GM18508 (cell line): Measurements from ENCODE around the gene C2orf92.
"Not testable (repeated sequence)": the region's sequence is repeated elsewhere in the genome, so short reads cannot be mapped to it uniquely, and the experiment has no call there.

ENCODE experiments used
- ATAC-seq: cut with Tn5 transposase; IDR thresholded peaks from one replicate; pipeline ENCODE4 v1.9.1; 2021; ENCODE audit warnings: moderate number of reproducible peaks; ENCODE audit not compliant: insufficient read depth, unreplicated experiment

C2orf92 gene

DNA sequence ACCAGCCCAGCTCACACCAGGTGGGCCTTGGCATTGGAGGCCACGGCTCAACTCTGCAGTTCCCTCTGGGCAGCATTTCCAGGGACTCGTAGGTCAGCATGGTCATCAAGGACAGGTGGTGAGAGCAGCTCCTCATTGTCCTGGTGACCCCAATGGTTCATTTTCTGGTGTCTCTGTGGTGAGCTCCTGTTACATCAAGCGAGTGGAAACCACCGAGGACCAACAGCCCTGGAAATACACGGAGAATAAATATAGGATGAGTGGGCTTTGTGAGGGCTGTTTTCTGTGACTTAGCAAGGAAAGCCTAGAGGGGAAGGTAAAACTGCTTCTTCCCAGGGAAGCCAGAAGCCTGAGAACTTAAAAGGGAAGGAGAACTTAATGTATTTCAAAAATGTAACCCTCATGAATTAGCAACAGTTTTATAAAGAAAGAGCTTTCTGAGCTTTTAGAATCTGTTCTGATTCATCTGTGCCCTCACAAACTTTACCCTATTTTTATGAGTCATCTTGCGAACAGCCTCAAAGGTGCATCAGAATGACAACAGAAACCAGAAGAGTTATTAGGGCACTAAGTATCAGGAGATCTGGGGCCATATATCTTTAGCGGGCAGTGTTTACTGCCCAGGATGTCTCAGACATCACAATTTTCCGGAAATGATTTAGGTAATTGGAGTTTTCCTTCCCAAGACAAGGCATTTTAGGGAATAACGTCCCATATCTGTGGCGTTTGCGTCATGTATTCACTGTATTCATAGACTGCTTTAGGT lies 18.7 kb downstream of the C2orf92 start:
- ATAC-seq: no peak

DNA sequence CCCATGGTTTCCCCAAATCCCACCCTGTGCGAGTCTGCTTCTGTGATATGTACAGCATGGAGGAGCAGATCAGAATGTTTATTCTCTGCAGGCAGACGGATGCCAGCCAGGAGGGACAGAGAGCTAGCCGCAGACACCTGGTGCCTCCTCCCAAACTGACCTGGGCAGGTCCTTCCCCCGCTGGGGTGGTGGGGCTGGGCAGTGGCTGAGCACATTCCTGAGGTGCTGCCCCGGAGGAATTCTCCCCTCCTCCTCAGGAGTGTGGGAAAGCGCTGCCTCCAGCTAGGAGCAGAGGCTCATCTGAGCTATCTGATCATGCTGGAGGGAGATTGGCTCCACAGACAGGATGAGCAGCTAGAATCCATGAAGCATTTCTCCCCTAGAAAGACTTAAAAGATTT lies 21.7 kb downstream of the C2orf92 start:
- no peak for ATAC-seq

DNA sequence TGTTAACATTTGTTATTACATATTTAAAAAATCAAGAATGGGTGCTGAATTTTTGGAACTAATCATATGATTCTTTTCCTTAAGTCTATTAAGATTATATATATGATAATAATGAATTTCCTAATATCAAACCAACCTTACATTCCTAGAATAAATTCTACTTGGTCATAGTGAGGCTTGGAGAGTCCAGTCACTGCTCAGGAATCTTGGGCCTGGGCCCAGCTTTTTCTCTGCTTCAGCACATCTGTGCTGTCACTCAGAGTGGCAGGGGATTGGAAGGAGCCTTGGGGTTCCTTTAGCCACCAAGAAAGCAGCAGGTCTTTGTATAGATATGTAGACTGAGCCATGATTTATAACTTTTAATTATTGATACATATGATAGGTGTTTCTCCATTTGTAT lies 24.0 kb downstream of the C2orf92 start:
- ATAC-seq: no peak

DNA sequence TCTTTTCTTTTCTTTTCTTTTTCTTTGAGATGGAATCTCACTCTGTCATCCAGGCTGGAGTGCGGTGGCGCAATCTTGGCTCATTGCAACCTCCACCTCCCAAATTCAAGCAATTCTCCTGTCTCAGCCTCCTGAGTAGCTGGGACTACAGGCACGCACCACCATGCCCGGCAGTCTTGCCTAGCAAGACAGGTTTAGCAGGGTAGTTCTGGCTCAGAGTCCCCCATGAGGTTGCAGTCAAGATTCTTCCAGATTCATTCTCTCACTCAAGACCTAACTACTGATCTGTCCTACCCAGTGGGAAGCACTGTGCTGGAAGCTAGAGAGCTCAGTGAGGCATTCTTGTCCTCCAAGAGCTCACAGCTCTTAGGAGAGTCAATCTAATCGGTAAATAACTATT lies 26.2 kb downstream of the C2orf92 start:
- ATAC-seq: no peak

DNA sequence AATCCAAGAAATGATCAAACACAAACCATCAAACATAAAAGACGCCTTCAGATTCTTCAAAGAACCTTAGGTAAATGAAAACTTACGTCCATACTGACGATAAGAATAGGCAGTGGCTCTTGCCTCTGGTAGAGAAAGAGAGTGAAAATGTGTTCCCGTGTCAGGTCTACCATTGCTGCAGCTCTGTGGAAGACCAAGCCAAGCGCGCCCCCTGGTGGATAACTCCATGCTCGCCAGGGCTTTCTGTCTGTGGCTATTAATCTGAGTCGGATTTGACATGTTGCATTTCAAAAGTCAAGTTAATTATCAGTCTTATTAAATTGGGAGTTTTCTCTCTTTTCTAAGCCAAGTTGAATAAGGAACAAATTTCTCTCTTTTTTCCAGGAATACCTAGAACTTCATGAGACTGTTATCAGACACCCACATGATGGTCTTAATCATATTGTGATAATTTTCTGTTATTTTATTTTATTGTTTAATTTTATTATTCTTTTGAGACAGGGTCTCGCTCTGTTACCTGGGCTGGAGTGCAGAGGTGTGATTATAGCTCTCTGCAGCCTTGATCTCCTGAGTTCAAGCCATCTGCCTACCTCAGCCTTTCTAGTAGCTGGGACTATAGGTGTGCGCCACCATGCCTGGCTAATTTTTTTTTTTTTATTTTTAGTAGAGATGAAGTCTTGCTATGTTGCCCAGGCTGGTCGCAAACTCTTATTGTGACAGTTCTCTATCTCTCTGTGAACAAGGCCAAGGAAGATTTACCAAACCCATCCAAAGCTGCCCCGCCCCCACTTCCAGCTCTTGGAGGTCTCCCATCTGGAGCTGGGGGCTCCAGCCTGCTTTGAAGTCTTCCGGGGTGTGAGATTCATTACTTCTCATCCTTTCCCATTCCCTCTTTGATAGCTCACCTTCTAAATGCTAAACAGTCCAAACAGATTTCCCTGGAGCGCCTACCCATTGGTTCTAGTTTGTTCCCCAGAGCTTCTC lies 28.0 kb downstream of the C2orf92 start:
- no peak for ATAC-seq

- no peak for ATAC-seq
Measured at GRCh38 chr2:97698530-97698929, 29.0 kb downstream of the C2orf92 start.

- ATAC-seq: no peak
Measured at GRCh38 chr2:97699765-97700444, 30.4 kb downstream of the C2orf92 start.

DNA sequence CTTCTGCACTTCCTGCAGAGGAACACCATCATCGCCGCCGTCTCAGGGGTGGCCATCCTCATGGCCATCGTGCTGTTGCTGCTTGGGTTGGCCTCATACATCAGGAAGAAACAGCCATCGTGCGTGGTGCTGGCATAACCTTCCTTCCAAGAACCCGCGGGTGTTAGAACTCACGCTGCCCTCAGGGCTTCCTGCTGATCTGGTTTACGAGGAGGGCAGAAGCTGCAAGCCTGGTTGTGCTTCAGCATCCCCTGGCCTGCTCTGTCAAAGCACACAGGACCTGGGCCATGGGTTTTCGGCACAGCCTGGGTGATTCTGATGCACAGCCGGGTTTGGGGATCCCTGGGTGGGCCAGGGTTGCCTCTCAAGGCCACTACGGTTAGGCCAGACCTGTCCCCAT lies 31.7 kb downstream of the C2orf92 start:
- no peak for ATAC-seq

DNA sequence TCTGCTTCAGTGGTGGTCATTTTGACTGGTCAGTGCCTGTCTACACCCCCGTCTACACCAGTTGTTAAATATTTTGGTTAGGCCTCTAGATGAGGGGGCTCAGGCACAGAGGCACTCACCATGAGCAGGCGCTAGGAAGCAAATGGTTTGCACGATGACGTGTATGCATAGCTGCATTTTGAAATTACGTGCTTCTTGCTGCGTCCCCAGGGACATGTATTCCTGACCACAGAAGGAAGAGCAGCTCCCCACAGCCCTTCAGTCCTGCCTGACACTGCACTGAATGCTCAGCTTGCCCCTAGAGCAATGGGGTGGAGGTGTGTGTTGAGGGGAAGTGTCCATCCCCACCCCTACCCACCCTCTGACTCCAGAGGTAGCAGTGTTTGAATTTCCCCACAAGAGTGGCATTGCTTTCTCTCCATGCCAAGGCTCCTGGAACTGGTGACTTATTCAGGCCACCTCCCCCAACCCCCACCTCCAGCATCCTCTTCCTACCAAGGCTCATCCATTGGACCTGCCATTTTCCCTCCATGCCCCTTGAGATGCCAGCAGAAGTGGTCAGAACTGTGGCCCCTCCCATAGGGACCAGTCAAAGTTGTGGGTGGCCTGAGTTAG lies 32.4 kb downstream of the C2orf92 start:
- no peak for ATAC-seq

GRCh38 chr2:97702731-97703470 lies 33.4 kb downstream of the C2orf92 start:
- ATAC-seq: no peak

GRCh38 chr2:97703741-97704140 lies 34.2 kb downstream of the C2orf92 start:
- no peak for ATAC-seq

- ATAC-seq: no peak
Measured at GRCh38 chr2:97704989-97705388, 35.5 kb downstream of the C2orf92 start.

- ATAC-seq: no peak
Measured at GRCh38 chr2:97706112-97706511, 36.6 kb downstream of the C2orf92 start.

GRCh38 chr2:97706708-97707345 lies 37.3 kb downstream of the C2orf92 start:
- ATAC-seq: no peak

- no peak for ATAC-seq
Measured at GRCh38 chr2:97707362-97708047, 38.0 kb downstream of the C2orf92 start.

DNA sequence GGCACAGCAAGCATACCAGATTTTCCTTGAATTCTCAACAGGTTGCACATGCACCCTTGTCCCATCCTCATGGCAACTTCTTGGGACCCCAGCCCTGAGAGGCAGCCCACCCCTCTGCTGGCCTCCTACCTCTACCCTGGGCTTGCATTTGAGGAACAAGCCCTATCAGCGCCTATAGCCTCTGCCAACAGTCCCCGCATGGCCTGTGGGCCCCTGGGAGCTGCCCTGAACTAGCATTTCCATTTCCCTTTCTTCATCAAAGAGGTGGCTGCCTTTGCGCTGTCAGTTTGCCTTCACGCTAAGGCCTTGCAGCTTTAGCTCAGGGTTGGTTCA lies 38.5 kb downstream of the C2orf92 start:
- ATAC-seq: no peak

- no peak for ATAC-seq
Measured at GRCh38 chr2:97708608-97709007, 39.1 kb downstream of the C2orf92 start.

GRCh38 chr2:97711394-97711711 lies 41.8 kb downstream of the C2orf92 start:
- ATAC-seq: no peak

DNA sequence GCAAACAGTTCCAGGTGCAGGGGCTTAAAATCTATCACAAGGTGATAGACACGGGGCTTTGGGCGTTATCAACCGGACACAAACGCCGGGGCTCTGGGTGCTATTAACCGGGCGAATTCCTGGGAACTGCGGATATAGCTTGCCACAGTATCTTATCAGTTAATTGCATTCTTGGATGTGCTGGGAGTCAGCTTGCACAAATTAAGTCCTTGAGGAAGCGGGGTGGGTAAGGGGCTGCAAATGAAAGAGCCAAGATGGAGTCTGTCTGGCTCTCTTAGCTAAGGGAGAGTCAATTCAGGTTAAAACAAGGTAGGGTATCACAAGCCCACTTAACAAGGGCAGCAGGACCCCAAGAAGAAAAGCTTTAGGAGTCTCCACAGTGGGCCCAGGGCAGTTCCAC lies 42.7 kb downstream of the C2orf92 start:
- ATAC-seq: not testable (repeated sequence)
